DMS 273 treated with DMSO at 0.1 percent for 48 hours (cell line): ENCODE data around the gene UGT2B28.
"Not testable (repeated sequence)": the region's sequence is repeated elsewhere in the genome, so short reads cannot be mapped to it uniquely, and the experiment has no call there.

Experiments used
- DNase-seq: peaks from one replicate; lab custom pipeline; 2025; lab: John Stamatoyannopoulos, UW

The UGT2B28 gene

DNA sequence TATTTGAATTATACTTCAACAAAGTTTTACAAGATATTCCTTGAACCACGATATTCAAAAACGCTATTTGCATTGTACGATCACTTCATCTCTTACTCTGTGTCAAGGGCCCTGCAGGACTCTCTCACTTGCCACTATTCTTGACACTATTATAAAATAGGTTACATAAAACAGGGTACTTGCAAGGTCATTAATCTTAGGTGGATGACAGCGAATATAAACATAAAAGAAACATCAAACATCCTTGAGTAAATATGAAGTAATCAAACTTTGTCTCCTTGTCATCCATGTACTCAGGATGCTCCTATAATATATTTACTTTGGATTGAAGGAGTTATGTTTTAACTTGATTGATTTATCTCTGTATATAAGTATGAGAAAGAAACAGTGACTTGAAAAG lies at the start of gene UGT2B28:
Gene UGT2B28 (plus strand): TSS at position 395 of the 400 bp plus-strand sequence. CDS start 26 bp downstream, outside the sequence.
- not testable (repeated sequence) for DNase-seq

DNA sequence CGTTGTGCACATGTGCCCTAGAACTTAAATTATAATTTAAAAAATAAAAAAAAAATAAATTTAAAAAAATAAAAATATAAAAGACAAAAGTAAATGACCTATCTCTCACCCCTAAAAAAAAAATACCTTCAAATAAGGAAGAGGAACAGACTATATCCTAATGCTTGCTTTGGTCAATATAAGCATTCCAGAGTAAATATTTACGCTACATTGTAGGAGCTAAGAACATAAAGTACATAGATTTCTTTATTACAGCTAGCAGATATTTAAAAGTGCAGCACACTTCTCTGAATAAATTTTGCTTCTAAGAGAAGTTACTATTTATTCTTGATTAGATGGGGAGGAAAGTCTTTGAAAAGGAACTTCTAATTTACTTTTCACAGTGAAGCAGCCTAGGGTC lies 41.2 kb upstream of the UGT2B28 start:
- DNase-seq = no peak

DNA sequence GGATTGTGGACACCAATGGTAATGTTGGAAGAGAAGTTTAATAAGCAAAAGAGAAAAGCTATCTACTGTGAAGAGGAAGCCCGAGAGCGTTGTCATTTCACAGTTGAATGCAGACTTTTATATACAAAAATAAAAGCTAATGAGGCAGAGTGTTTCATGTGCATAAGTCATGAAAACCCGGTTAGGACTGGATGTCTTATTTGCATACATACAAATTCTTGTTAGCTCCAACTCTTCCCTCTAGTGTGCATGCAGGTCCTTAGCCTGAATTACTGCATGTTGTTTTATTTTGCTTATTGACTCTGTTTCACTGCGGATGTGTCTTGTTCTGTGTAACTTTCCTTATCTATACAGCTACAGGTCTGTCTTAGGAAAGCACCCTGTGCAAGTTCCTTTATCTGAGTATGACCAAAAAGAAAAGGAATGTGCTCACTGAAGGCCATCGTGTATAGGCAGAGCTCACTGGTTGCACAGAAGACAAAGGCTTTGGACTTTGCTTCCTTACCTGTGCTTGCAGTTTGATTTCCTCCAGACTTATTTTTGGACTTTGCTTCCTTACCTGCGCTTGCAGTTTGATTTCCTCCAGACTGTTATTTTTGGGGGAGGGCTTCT lies 40.6 kb upstream of the UGT2B28 start:
- DNase-seq = no peak

DNA sequence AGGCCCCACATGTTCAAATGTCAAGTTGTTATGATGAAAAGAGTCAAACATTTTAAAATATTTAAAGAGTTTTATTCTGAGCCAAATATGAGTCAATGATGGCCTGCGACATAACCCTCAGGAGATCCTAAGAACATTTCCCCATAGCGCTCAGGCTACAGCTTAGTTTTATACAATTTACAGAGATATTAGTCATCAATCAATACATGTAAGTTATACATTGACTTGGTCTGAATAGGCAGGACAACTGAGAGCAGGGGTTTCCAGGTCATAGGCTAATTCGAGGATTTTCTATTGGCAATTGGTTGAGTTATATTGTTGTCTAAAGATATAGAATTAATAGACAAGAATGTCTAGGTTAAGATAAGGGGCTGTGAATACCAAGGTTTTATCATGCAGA lies 39.5 kb upstream of the UGT2B28 start:
- not testable (repeated sequence) for DNase-seq

DNA sequence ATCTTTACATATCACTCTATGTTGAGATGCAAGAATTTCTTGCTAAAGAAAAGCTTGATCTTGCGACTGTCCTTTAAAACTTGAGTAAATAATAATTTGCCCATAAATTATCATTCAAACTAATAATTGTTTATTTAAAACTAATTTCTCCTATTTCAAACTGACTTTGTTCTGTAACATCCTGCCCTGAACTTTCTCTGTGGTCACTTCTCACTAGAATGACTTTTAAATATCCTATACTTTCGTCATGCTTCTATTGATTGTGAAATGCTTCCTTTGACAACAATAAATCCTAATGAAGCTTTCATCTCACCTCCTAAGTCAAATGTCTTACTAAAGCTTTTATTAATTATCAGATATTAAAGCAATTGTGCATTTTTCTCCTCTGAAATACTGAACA lies 38.5 kb upstream of the UGT2B28 start:
- not testable (repeated sequence) for DNase-seq

DNA sequence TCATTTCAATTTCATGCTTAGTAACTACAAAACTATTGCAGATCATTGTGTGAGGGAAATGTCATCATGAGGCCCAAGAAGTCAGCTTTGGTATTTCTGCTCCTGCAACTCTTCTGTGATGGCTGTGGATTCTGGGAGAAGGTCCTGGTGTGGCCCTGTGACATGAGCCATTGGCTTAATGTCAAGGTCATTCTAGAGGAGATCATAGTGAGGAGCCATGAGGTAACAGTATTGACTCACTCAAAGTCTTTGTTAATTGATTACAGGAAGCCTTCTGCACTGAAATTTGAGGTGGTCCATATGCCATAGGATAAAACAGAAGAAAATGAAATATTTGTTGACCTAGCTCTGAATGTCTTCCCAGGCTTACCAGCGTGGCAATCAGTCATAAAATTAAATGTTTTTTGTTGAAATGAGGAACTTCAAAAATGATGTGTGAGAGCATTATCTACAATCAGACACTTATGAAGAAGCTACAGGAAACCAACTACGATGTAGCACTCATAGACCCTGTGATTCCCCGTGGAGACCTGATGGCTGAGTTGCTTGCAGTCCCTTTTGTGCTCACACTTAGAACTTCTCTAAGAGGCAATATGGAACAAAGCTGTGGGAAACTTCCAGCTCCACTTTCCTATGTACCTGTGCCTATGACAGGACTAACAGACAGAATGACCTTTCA lies 37.6 kb upstream of the UGT2B28 start:
- DNase-seq = not testable (repeated sequence)

DNA sequence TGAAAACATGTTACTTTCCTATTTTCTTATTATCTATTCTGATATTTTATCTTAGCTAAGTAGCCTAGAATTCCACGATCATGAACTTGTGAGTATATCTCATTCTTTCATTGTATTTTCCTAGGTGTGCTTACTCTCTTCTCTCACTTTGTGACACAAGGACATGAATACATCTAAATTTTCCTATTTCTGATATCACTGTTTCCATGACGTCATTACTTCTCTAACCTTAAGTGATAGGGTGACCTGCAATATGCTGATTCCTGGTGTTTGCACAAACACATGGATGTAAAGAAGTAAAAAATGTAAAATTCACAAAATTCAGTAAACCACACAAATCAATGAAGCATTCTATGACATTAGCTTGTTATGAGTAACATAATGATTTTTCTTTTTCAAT lies 29.4 kb upstream of the UGT2B28 start:
- DNase-seq = not testable (repeated sequence)

DNA sequence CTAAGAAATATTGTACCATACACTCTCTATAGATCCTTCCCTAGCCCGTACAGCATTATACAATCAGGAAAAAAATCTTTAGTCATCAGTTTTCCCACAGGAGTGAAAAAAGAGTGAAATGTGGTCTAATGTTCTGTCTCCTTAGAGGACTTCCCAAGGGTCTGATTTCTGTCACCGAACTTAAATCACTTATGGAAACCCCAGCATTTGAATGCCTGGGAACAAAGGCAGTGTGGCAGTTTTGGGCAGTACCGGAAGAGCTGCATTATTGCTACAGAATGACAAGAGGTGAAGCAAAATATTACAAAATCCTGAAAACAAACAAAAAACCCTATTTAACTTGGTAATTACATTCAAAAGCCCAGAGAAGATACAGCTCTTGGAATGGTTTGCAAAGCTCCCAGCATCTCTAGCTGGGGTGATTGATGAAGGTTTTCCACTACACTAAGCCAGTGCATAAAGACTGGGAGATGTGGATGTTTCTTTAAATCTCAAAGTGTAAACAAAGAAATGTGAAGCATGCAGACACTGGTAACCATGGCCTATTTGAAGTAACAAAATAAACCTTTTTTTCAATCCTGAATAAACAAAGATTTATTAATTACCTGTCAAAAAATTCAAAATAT lies 27.0 kb upstream of the UGT2B28 start:
- not testable (repeated sequence) for DNase-seq

DNA sequence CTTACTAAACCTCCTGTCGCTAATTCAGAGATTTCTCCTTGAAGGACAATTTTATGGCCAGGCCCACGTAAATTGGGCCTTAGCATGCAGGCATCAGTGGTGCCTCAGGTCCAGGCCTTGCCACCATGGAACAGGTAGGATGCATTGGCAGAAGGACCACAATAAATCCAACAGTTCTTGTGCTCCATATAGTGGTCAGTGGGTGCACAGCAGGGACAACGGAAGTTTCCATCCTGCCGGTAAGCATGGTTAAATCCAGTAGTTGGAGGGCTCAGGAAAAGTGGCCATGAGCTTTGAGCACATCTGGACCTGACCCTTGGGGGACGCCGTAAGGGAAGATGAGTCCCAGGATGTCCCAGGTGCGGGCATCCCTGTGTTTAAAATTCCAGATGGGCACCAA lies 11.7 kb upstream of the UGT2B28 start:
- not testable (repeated sequence) for DNase-seq

DNA sequence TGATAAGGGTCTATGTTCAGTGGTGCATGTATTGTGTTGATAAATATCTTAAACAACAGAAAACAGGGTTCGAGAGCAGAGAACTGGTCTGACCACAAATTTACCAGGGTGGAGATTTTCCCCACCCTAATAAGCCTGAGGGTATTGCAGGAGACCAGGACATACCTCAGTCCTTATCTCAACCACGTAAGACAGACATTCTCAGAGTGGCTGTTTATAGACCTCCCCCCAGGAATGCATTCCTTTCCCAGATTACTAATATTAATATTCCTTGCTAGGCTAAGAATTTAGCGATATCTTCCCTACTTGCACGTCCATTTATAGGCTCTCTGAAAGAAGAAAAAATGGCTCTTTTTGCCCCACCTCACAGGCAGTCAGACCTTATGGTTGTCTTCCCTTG lies 16.1 kb downstream of the UGT2B28 start:
- DNase-seq = not testable (repeated sequence)

DNA sequence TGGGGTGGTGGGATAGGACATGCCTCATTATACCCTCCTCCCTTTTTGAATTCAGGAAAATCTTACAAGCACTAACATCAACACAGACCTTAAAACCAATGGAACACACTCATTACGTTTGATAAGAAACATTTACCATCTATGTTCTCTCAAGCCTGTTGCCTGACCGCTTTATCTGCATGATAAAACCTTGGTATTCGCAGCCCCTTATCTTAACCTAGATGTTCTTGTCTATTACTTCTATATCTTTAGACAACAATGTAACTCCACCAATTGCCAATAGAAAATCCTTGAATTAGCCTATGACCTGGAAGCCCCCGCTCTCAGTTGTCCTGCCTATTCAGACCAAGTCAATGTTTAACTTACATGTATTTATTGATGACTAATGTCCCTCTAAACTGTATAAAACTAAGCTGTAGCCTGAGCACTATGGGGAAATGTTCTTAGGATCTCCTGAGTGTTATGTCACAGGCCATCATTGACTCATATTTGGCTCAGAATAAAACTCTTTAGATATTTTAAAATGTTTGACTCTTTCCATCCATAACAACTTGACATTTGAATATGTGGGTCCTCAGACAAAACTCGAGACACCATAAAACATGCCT lies 28.3 kb downstream of the UGT2B28 start:
- DNase-seq = not testable (repeated sequence)

DNA sequence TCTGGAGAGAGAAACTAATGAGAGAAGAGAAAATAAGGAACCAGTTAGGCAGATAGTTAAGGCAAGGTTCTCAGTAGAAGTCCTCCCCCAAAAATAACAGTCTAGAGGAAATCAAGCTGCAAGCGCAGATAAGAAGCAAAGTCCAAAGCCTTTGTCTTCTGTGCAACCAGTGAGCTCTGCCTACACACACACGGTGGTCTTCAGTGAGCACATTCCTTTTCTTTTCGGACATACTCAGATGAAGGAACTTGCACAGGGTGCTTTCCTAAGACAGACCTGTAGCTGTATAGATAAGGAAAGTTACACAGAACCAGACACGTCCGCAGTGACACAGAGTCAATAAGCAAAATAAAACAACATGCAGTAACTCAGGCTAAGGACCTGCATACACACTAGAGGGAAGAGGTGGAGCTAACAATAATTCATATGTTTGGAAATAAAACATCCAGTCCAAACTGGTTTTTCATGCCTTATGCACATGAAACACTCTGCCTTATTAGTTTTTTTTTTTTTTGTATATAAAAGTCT lies 29.3 kb downstream of the UGT2B28 start:
- DNase-seq = not testable (repeated sequence)

DNA sequence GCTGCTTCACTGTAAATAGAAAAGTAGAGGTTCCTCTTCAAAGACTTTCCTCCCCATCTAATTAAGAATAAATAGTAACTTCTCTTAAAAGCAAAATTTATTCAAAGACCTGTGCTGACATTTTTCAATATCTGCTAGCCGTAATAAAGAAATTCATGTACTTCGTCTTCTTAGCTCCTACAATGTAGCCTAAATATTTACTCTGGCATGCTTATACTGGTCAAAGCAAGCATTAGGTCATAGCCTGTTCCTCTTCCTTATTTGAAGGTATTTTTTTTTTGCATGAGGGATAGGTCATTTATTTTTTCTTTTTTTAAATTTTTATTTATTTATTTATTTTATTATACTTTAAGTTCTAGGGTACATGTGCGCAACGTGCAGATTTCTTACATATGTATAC lies 30.0 kb downstream of the UGT2B28 start:
- DNase-seq = not testable (repeated sequence)

DNA sequence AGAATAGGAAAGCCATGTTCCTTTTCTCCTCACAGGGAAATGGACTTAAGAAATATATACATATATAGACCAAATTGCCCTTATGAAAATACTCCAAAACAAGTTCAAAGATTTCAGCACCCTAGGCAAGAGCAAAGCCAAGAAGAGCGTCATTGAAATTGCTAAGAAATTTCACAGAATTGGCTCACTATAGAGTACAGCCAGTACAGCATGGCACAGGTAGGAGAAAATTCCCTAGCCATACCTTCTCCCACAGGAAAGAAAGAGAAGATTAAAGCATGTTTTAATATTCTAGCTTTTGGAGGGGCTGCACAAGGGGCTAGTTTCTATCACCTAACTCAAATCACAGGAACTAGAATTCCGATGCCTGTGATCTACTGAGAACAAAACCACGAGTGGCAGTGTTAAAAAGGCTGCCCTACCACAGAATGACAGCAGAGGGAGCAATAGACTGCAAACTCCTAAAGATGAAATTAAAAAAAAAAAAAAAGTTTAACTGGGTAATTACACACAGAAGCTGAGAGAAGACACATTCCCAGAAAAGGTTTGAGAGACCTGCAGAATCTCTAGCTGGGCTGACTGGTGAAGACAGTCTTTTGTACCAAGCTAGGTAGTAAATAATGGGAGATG lies 37.5 kb downstream of the UGT2B28 start:
- not testable (repeated sequence) for DNase-seq

DNA sequence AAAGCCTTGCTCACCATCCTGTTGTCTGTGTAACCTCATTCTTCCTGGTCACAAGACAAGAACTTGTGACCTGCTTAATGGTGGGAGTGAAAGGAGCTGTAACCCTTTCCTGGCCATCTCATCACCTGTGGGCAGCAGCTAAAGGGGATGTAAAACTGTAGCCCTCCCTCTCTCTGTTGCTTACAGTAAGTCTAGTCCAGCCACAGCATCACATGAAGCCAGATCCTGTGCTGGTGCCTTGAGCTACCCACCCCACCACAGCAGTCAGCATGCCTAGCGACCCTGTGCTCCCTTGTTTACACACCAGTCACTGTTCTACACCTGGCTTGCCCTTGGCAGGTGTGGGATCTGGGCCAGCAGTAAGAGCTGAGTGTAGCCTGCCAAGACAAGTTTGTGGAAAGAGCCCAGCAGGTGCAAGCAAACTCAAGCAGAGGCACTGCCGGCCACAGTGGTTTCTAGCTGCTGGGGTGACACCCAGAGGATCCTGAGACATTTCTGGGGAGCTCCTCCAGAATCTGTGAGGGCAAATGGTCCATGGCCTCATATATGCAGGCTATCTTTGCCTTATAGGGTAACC lies 41.0 kb downstream of the UGT2B28 start:
- DNase-seq = no peak

DNA sequence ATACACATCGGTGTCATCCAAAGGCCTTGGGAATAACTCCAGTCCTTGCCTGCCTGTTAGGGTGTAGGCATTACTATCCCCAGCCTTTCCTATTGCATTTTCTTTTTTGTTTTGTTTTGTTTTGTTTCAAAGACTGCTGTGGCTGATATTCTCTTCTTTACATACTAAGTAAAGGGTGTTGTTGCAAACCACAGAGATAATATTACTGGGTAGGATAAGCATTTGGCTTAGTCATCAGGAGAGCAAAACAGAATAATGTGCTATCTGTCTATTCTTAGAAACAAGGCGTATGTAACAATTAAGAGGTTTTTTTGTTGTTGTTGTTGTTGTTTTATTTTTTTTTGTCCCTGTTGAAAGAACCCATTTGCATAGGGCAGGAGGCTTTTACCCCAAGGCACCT lies 41.8 kb downstream of the UGT2B28 start:
- no peak for DNase-seq

DNA sequence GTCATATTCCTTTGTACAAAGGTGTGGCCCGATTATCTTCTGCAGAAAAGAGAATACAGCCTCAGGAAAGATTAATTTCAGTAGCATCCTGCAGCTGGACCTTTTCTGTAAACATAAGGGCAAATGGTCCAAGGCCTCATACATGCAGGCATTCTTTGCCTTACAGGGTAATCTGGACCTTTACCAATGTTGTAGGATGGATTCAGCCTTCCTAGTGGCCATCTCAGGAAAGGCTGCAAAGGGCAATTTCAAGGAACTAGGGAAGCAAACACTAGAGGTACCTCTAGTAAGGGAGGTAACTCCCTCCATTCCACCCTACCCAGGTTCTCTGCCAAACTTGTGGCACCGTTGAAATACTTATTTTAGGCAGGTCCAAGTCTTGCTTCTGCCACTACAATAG lies 43.0 kb downstream of the UGT2B28 start:
- no peak for DNase-seq

DNA sequence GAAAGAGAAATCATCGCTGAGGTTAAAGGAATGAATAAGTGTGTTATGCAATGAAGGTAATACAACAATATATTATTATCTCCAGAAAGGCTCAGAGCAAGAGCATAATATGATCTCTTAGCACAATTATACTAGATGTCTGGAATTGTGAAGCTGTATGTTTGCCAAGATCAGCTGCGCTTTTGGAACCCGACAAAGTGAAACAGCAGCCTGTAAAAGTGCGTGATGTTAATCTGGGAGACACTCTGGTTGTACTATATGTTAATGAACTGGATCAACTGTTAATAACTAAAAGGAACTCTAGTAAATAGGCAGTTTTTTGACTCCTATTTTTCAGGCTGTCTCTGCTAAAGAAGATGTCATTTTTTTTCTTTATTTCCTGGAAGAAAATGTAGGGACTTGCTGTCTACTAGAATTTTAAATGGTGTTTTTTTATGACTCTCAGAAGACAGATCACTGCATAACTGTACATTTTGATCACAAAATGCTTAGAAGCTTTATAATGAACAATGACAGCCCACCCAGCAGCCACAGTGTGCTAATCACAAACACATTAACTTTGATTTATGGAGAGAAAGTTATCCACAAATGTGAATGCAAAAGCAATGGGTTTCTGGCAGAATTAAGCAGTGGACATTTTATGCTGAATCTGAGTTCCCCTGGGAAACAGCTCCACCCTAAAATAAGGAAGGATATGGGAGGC lies 50.2 kb downstream of the UGT2B28 start:
- no peak for DNase-seq

DNA sequence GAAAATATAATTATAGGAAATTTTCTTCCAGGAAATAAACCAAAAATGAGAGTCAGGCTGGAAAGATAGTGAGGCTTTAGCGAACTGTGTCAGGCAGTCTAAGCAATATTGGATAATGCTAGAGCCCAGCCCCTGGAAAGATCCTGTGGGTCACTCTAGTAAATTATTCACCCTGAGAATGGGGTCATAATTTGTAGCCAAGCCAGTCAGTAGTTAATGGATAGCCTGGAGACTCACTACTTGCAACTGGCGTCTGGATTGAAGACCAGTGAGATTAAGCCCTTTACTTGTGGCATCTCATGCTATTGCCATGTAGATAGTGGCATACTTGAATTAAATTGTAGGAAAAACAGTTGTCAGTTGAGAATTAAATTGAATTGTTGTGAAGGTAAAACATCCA lies 51.0 kb downstream of the UGT2B28 start:
- DNase-seq = not testable (repeated sequence)

DNA sequence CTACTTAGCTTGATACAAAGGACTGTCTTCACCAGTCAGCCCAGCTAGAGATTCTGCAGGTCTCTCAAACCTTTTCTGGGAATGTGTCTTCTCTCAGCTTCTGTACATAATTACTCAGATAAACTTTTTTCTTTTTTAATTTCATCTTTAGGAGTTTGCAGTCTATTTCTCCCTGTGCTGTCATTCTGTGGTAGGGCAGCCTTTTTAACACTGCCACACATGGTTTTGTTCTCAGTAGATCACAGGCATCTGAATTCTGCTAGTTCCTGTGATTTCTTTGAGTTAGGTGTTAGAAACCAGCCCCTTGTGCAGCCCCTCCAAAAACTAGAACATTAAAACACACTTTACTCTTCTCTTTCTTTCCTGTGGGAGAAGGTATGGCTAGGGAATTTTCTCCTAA lies 55.2 kb downstream of the UGT2B28 start:
- DNase-seq = not testable (repeated sequence)

DNA sequence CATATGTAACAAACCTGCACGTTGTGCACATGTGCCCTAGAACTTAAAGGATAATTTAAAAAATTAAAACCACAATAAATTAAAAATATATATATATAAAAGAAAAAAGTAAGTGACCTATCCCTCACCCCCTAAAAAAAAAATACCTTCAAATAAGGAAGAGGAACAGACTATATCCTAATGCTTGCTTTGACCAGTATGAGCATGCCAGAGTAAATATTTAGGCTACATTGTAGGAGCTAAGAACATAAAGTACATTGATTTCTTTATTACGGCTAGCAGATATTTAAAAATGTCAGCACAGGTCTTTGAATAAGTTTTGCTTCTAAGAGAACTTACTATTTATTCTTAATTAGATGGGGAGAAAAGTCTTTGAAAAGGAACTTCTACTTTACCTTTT lies 62.8 kb downstream of the UGT2B28 start:
- not testable (repeated sequence) for DNase-seq
